A673 (cell line): ENCODE measurements around the gene NOC4L. TPM values are rescaled to one million over a fixed set of nuclear protein-coding genes. Genes with fewer than 3 reads are reported as not detected.
"Not testable (repeated sequence)": the region's sequence is repeated elsewhere in the genome, so short reads cannot be mapped to it uniquely, and the experiment has no call there.

ENCODE experiments used
- BruUV-seq: library from RNA; stranded (reverse); fragments of 400-500 nt; replicated peaks from 2 replicates; lab custom pipeline; 2021; lab: Mats Ljungman, UMichigan
- CTCF ChIA-PET: fragments of 300-600 bp; sonication (Branson Sonifier 250); formaldehyde crosslinking; loops from one replicate; lab custom pipeline; 2022; ENCODE audit warnings: antibody characterized with exemption; lab: Charles Lee
- POLR2A ChIA-PET: fragments of 300-600 bp; sonication (Branson Sonifier 250); formaldehyde crosslinking; loops from one replicate; lab custom pipeline; 2022; ENCODE audit warnings: antibody characterized with exemption; ENCODE audit not compliant: low non-redundant PET; lab: Charles Lee
- DNase-seq: peaks from one replicate; pipeline ENCODE4 v3.0.0-alpha.2; 2015; ENCODE audit warnings: low spot score
- H3K27ac ChIP-seq: fragments of 200-600 bp; sonication (generic); 2 replicates; pipeline ENCODE4 v1.5.1; 2016; ENCODE audit warnings: mixed run types, low read depth, mild to moderate bottlenecking, mixed read lengths, antibody characterized with exemption, low read length; ENCODE audit not compliant: poor library complexity, severe bottlenecking
- H3K27me3 ChIP-seq: fragments of 200-600 bp; sonication (generic); replicated peaks from 2 replicates; pipeline ENCODE4 v1.6.1; 2017; ENCODE audit warnings: mixed run types, low read depth, mild to moderate bottlenecking, mixed read lengths, antibody characterized with exemption, low read length; ENCODE audit not compliant: insufficient read depth, poor library complexity
- H3K36me3 ChIP-seq: fragments of 200-600 bp; sonication (generic); 2 replicates; pipeline ENCODE4 v1.6.1; 2016; ENCODE audit warnings: mixed run types, mild to moderate bottlenecking, mixed read lengths, antibody characterized with exemption, low read length; ENCODE audit not compliant: insufficient read depth, poor library complexity, severe bottlenecking
- H3K4me1 ChIP-seq: fragments of 200-600 bp; sonication (generic); 2 replicates; pipeline ENCODE4 v1.6.1; 2017; ENCODE audit warnings: mixed run types, mild to moderate bottlenecking, mixed read lengths, antibody characterized with exemption, low read length; ENCODE audit not compliant: insufficient read depth, poor library complexity, severe bottlenecking
- H3K4me3 ChIP-seq: fragments of 200-600 bp; sonication (generic); 2 replicates; pipeline ENCODE4 v1.5.1; 2016; ENCODE audit warnings: low read depth, mixed run types, mild to moderate bottlenecking, mixed read lengths, low read length; ENCODE audit not compliant: poor library complexity, severe bottlenecking
- H3K9me3 ChIP-seq: fragments of 200-600 bp; sonication (generic); 2 replicates; pipeline ENCODE4 v1.6.1; 2016; ENCODE audit warnings: mixed run types, low read depth, mild to moderate bottlenecking, mixed read lengths, antibody characterized with exemption, low read length; ENCODE audit not compliant: poor library complexity, severe bottlenecking
- EZH2 ChIP-seq: fragments of 200-600 bp; sonication (generic); IDR thresholded peaks from 2 replicates; pipeline ENCODE4 v1.6.1; 2017; ENCODE audit warnings: borderline replicate concordance, low read depth, mild to moderate bottlenecking, mixed read lengths, antibody characterized with exemption, low read length; ENCODE audit not compliant: poor library complexity, severe bottlenecking
- intact Hi-C: fragments of 100-400 bp; cut with micrococcal nuclease; formaldehyde crosslinking; loops from one replicate; pipeline ENCODE4 v1.10.0; 2022; ENCODE audit not compliant: unreplicated experiment
- total RNA-seq: library from RNA; stranded (reverse); gene quantifications from 2 replicates; pipeline ENCODE4 v1.2.3, GENCODE V29; 2021
- TF ChIP-seq, protein P1 (sequence below): fragments of 300-800, 200-600 bp; sonication (generic); conservative IDR thresholded peaks from 2 replicates; pipeline ENCODE4 v1.5.1; 2017; ENCODE audit warnings: low read depth, mild to moderate bottlenecking, antibody characterized with exemption, low read length, moderate library complexity, mixed read lengths

NOC4L gene
- total RNA-seq, 1 experiment from 2014 or later, result 46.9 TPM

DNA sequence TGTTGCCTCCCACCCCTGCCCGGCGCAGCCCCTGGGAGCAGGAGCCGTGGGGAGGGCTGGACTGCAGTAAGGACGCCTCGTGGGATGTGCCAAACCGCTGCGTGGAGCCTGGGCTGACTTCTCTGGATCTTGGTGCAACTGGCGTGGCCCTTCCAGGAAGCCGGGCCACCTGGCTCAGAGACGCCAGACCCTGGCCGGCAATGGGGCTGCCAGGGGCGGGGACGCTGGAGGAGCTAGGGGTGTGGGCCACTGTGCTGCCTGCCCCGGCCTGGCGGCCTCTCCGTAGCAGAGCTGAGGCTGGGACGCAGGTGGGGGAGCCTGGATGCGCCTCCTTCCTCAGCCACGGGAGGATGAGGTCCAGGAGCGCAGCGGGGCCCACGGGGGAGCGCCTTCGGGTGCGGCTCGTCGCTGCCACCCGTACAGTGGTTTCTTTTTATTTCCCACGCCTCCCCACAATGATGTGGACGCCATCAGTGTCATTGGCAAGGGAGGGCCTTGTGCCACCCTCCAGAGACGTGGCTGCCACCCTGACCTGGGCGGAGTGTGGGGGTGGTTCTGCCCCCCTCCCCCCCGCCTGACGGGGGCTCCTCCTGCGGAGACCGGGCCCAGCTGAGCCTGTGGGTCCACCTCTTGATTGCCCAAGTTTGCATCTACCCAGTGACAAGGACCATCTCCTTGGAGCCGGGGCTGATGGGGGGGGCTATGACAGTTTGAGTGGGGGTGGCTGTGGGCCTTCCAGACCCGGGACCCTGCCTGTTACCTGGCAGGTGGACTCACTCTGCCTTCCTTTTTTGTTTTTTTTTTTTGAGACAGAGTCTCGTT, 11.4 kb upstream of the NOC4L start:
- Histone ChIP-seq H3K27ac (no peak overlapping the region), H3K27me3 (no peaks in the 10 kb centered on the region), H3K4me3 (no peak overlapping the region), H3K36me3 (peaks cover 3% of the 10 kb centered on the region), H3K4me1 (no peaks in the 10 kb centered on the region), H3K9me3 (no peaks in the 10 kb centered on the region)
- intact Hi-C loops, result loop anchor here (5.0 kb wide), 1 partner anchor 36 kb away; no protein-coding TSS in a partner anchor
- no TSS peak for BruUV-seq
- no peak for DNase-seq
- ChIA-PET CTCF (no interaction called here), POLR2A (no interaction called here)
- no peak for TF ChIP-seq EZH2
- TF ChIP-seq, protein P1, sequence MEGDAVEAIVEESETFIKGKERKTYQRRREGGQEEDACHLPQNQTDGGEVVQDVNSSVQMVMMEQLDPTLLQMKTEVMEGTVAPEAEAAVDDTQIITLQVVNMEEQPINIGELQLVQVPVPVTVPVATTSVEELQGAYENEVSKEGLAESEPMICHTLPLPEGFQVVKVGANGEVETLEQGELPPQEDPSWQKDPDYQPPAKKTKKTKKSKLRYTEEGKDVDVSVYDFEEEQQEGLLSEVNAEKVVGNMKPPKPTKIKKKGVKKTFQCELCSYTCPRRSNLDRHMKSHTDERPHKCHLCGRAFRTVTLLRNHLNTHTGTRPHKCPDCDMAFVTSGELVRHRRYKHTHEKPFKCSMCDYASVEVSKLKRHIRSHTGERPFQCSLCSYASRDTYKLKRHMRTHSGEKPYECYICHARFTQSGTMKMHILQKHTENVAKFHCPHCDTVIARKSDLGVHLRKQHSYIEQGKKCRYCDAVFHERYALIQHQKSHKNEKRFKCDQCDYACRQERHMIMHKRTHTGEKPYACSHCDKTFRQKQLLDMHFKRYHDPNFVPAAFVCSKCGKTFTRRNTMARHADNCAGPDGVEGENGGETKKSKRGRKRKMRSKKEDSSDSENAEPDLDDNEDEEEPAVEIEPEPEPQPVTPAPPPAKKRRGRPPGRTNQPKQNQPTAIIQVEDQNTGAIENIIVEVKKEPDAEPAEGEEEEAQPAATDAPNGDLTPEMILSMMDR, result no peak

DNA sequence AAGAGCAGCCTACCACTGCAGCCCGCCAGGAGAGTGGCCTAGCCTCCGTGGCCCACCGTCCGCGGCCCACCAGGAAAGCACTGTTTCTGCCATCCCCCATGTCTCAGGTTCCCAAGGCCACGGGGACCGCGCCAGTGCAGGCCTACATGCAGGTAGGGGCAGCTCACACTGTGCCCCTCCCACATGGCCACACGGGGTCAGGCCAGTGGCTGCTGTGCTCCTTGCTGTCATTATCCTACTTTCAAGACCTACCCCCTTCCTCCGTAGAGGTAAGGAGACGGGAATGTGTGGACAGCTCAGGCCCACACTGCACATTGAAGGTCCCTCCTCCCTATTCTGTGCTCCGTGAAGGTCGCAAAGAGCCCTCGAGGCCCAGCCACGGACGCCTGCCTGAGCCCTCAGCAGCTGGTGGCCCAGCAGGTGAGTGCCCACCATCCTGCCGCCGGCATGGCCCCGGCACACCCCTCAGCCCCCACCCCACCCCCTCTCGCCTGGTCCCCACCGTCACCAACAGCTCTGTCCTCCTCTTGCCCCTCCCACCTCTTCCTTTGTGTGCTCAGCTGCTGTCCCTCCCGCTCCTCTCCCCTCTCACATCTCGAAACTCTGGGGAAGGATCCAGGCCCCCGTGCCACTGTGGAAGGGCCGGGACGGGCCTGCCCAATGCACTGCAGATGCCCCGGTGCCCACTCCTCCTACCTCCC, 10.2 kb upstream of the NOC4L start:
- H3K4me3 ChIP-seq, result no peak overlapping the region
- CTCF ChIA-PET, result no interaction called here
- H3K9me3 ChIP-seq, result no peaks in the 10 kb centered on the region
- H3K27me3 ChIP-seq, result no peaks in the 10 kb centered on the region
- TF ChIP-seq, protein P1, result no peak
- TF ChIP-seq EZH2, result no peak
- H3K27ac ChIP-seq, result no peak overlapping the region
- no TSS peak for BruUV-seq
- DNase-seq, result no peak
- POLR2A ChIA-PET, result no interaction called here
- no peaks in the 10 kb centered on the region for H3K4me1 ChIP-seq
- intact Hi-C loops, result loop anchor here (5.0 kb wide), 1 partner anchor 37 kb away; no protein-coding TSS in a partner anchor
- H3K36me3 ChIP-seq, result no peaks in the 10 kb centered on the region

GRCh38 chr12:132134653-132135183, 9.5 kb upstream of the NOC4L start:
- CTCF ChIA-PET, BruUV-seq, H3K36me3 ChIP-seq, H3K9me3 ChIP-seq, H3K4me3 ChIP-seq, POLR2A ChIA-PET, H3K27me3 ChIP-seq, DNase-seq, H3K4me1 ChIP-seq, H3K27ac ChIP-seq: not testable (repeated sequence)
- intact Hi-C loops, result loop anchor here (5.0 kb wide), 1 partner anchor 37 kb away; no protein-coding TSS in a partner anchor

GRCh38 chr12:132136226-132136625, 8.0 kb upstream of the NOC4L start:
- H3K4me1 ChIP-seq, H3K9me3 ChIP-seq, BruUV-seq, H3K27me3 ChIP-seq, POLR2A ChIA-PET, H3K4me3 ChIP-seq, H3K27ac ChIP-seq, intact Hi-C loops, DNase-seq: not testable (repeated sequence)
- CTCF ChIA-PET, result interaction anchor here (0.6 kb wide), 1 partner anchor 57 kb away, joined by 3 read pairs; no protein-coding TSS in a partner anchor
- H3K36me3 ChIP-seq, result peaks cover 17% of the 10 kb centered on the region
